Ectodermal cell (in vitro differentiated cells): ENCODE measurements around the gene CPED1.
"Not testable (repeated sequence)": the region's sequence is repeated elsewhere in the genome, so short reads cannot be mapped to it uniquely, and the experiment has no call there.

Source experiments
- H3K27ac ChIP-seq: 2 replicates; pipeline ENCODE4 v1.7.0; 2013; ENCODE audit warnings: mild to moderate bottlenecking, low read depth, low read length; ENCODE audit not compliant: insufficient read depth, poor library complexity, severe bottlenecking
- H3K27me3 ChIP-seq: 2 replicates; pipeline ENCODE4 v1.7.0; 2013; ENCODE audit warnings: mild to moderate bottlenecking, low read length; ENCODE audit not compliant: insufficient read depth, control insufficient read depth, poor library complexity, severe bottlenecking
- H3K36me3 ChIP-seq: one replicate; pipeline ENCODE4 v1.7.0; 2013; ENCODE audit warnings: low read length; ENCODE audit not compliant: control insufficient read depth, insufficient read depth
- H3K4me1 ChIP-seq: one replicate; pipeline ENCODE4 v1.7.0; 2013; ENCODE audit warnings: low read length; ENCODE audit not compliant: control insufficient read depth, insufficient read depth
- H3K4me3 ChIP-seq: 2 replicates; pipeline ENCODE4 v1.7.0; 2013; ENCODE audit warnings: low read depth, low read length, control low read depth; ENCODE audit not compliant: insufficient read depth
- H3K9me3 ChIP-seq: 2 replicates; pipeline ENCODE4 v1.7.0; 2013; ENCODE audit warnings: mild to moderate bottlenecking, low read length, moderate library complexity; ENCODE audit not compliant: control insufficient read depth
- WGBS, 2 experiments: methylation state at CpG; one replicate each; pipeline ENCODE4 v1.1.7; 2013; ENCODE audit warnings: missing lambda C conversion rate in 2 of 2; 5-methylcytosine and 5-hydroxymethylcytosine counted together

The CPED1 gene

DNA sequence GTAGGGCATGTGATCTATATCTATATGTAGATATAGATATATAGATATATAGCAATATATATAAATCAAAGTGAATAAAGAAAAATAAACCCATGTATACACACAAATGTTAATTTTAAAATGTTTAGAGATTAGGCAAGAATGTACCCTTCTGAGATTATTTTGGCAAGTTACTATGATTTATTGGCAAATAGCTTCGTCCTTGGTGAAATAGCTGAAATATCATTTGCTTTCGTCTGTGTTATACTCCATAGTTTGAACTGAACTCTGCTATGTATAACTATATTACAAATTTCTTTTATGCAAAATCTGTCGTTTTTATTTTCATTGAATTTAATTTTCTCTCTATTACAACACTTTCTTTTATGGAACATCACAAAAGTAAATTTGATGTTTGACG is 57.5 kb downstream of the CPED1 start:
- Histone ChIP-seq H3K9me3 (no peaks in the 10 kb centered on the region), H3K27ac (no peak overlapping the region), H3K4me3 (no peak overlapping the region), H3K36me3 (no peaks in the 10 kb centered on the region), H3K4me1 (no peaks in the 10 kb centered on the region), H3K27me3 (no peaks in the 10 kb centered on the region)
- 89 to 100% methylated on average over 3 to 4 of the region's 4 CpGs for WGBS, 2 experiments

DNA sequence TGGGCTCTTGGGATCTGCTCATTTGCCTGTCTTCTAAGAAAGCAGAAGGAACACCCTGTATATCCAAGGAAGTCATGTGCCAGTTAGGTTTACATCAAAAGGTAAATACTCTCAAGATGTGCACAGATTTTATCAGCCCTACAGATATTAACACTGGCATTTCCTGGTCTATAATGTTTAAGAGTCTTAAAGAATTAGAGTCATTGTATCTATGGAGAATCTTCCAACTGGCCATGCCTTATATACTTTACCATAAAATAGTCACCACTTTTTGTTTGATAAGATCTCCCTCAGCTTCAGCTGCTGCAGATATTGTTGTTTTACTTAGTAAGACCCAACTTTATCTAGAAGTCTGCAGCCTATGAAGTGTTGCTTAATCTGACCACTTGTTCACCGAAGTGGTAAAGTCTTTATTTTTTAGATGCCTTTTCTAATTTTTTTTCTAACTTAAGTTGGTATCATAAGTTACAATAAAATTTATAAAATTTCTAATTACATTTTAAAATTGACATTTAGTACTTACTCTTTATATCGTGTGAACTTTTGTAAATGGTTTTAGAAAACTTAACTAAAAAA is 58.5 kb downstream of the CPED1 start:
- no peak overlapping the region for H3K27ac ChIP-seq
- no peak overlapping the region for H3K4me3 ChIP-seq
- no peaks in the 10 kb centered on the region for H3K4me1 ChIP-seq
- no peaks in the 10 kb centered on the region for H3K9me3 ChIP-seq
- no peaks in the 10 kb centered on the region for H3K27me3 ChIP-seq
- WGBS, 2 experiments, result no CpG with 5 or more reads among the region's 2 CpGs
- H3K36me3 ChIP-seq, result no peaks in the 10 kb centered on the region

DNA sequence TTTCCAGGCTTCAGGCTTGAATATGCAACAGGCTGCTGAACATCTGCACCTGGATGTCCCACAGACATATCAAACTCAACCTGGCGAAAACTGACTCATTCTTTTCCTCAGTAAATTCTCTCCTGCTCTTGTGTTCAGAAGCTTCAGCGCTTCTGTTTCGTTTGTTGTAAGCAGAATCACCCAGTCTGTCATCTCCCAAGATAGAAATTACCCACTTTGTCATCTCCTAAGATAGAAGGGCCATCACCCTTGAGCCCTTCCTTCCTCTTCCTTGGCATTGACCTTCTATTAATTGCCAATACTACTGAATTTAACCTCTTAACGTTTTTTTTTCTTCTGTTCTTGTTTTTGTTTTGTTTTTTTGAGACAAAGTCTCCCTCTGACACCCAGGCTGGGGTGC is 59.7 kb downstream of the CPED1 start:
- 60 to 64% methylated on average over 3 to 4 of the region's 4 CpGs for WGBS, 2 experiments

DNA sequence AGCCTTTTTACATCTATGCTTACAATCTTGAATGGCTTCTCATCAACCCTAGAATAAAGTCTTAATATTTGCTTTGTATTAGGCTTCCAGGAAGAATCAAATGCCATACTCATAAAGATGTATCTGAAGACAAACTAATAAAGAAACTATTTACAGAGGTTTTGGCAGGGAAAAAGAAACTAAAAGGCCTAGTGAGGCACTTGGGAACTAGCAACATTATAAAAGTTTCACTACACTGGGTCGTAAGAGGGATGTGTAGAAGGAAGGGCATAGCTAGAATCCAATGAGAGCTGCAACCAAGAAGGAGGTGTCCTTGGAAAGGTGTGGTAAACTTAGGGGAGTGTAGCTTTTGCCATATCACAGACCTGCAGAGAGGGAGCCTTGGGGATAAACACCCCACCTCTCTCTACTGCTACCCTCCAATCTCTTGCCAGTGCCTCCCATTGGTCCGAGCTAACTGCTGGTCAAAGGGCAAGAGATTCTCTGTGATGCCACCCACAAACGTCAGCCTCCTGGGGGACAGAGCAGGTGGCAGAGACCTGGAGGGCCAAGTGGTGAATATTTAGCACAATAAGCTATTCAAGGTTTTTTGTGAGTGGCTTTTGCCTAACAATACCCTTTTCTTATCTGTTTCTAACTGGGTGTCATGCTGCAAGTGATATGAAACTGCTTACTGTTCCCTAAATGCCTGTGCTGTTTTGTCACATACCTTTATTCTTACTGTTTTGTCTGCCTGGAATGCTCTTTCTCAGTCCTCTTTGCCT is 60.7 kb downstream of the CPED1 start:
- Histone ChIP-seq H3K27ac (no peak overlapping the region), H3K4me1 (no peaks in the 10 kb centered on the region), H3K4me3 (no peak overlapping the region), H3K9me3 (no peaks in the 10 kb centered on the region), H3K36me3 (no peaks in the 10 kb centered on the region), H3K27me3 (no peaks in the 10 kb centered on the region)
- 54 to 63% methylated on average over 3 of the region's 3 CpGs for WGBS, 2 experiments

More for the DNA sequence above, 59.7 kb downstream of the CPED1 start:
- Histone ChIP-seq H3K4me1 (no peaks in the 10 kb centered on the region), H3K4me3 (no peak overlapping the region), H3K36me3 (no peaks in the 10 kb centered on the region), H3K9me3 (no peaks in the 10 kb centered on the region), H3K27ac (no peak overlapping the region), H3K27me3 (no peaks in the 10 kb centered on the region)

GRCh38 chr7:121049897-121050296 is 61.4 kb downstream of the CPED1 start:
- Histone ChIP-seq H3K27me3 (no peaks in the 10 kb centered on the region), H3K36me3 (no peaks in the 10 kb centered on the region), H3K27ac (no peak overlapping the region), H3K4me3 (no peak overlapping the region), H3K4me1 (no peaks in the 10 kb centered on the region), H3K9me3 (no peaks in the 10 kb centered on the region)

DNA sequence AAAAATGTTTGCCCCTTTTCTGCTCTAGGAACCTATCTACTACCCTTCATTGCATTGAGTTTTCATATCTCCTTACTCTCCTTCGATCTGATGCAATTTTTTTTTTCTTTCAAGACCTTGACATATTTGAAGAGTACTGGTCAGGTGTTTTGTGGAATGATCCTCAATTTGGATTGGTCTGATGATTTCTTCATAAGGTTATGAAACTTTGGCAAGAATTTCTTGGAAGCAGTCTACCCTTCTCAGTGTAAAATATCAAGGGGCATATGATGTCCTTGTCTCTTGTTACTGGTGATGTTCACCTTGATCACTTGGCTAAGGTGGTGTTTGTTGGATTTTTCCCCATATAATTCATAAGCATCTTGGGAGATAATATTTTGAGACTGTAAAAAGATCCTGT is 64.7 kb downstream of the CPED1 start:
- H3K36me3 ChIP-seq, result no peaks in the 10 kb centered on the region
- no peak overlapping the region for H3K4me3 ChIP-seq
- H3K4me1 ChIP-seq, result no peaks in the 10 kb centered on the region
- H3K27me3 ChIP-seq, result no peaks in the 10 kb centered on the region
- WGBS, 2 experiments, result 100% methylated on average over 1 of the region's 1 CpG; no CpG with 5 or more reads in 1 of the 2 experiments
- H3K27ac ChIP-seq, result no peak overlapping the region
- H3K9me3 ChIP-seq, result no peaks in the 10 kb centered on the region

- H3K27ac ChIP-seq, result no peak overlapping the region
- no peaks in the 10 kb centered on the region for H3K4me1 ChIP-seq
- no peaks in the 10 kb centered on the region for H3K27me3 ChIP-seq
- WGBS, 2 experiments, result 100% methylated on average over 1 of the region's 1 CpG; no CpG with 5 or more reads in 1 of the 2 experiments
- H3K36me3 ChIP-seq, result no peaks in the 10 kb centered on the region
- H3K9me3 ChIP-seq, result no peaks in the 10 kb centered on the region
- no peak overlapping the region for H3K4me3 ChIP-seq
Measured at GRCh38 chr7:121054925-121055324, 66.4 kb downstream of the CPED1 start.

- Histone ChIP-seq H3K27me3 (no peaks in the 10 kb centered on the region), H3K27ac (no peak overlapping the region), H3K4me3 (no peak overlapping the region), H3K36me3 (no peaks in the 10 kb centered on the region), H3K9me3 (no peaks in the 10 kb centered on the region), H3K4me1 (no peaks in the 10 kb centered on the region)
- 90 to 92% methylated on average over 5 of the region's 5 CpGs for WGBS, 2 experiments
Measured at GRCh38 chr7:121057878-121058277, 69.4 kb downstream of the CPED1 start.

- Histone ChIP-seq H3K27ac (no peak overlapping the region), H3K9me3 (no peaks in the 10 kb centered on the region), H3K27me3 (no peaks in the 10 kb centered on the region), H3K4me3 (no peak overlapping the region), H3K36me3 (no peaks in the 10 kb centered on the region), H3K4me1 (peaks cover under 1% of the 10 kb centered on the region)
- WGBS, 2 experiments, result 95 to 100% methylated on average over 2 of the region's 2 CpGs
Measured at GRCh38 chr7:121058975-121059374, 70.5 kb downstream of the CPED1 start.

GRCh38 chr7:121059979-121060509 is 71.5 kb downstream of the CPED1 start:
- H3K4me3 ChIP-seq, H3K36me3 ChIP-seq, H3K27me3 ChIP-seq, H3K27ac ChIP-seq, H3K9me3 ChIP-seq, H3K4me1 ChIP-seq: not testable (repeated sequence)
- WGBS, 2 experiments, result 94 to 95% methylated on average over 40 of the region's 40 CpGs
